K562 (cell line): Measurements from ENCODE around the gene TBC1D3B. TPM values are rescaled to one million over a fixed set of nuclear protein-coding genes. Genes with fewer than 3 reads are reported as not detected.
"Not testable (repeated sequence)": the region's sequence is repeated elsewhere in the genome, so short reads cannot be mapped to it uniquely, and the experiment has no call there.

ENCODE experiments used
- ATAC-seq: fragments of 200-7000 bp; cut with Tn5 transposase; 3 replicates; pipeline ENCODE4 v1.9.1; 2020; ENCODE audit warnings: moderate library complexity
- BruUV-seq: library from RNA; stranded (reverse); fragments of 400-500 nt; replicated peaks from 2 replicates; lab custom pipeline; 2021; lab: Mats Ljungman, UMichigan
- CTCF ChIA-PET: fragments of 300-600 bp; formaldehyde crosslinking; extraction: SDS; loops from one replicate; lab custom pipeline; 2021; ENCODE audit warnings: low intra/inter-chr PET ratio; lab: Yijun Ruan, JAX
- POLR2A ChIA-PET: fragments of 300-600, 350-650 bp; sonication (Branson Sonifier 250); formaldehyde crosslinking; extraction: SDS; loops from one replicate; lab custom pipeline; 2021; ENCODE audit warnings: antibody characterized with exemption, inconsistent platforms; lab: Yijun Ruan, JAX
- DNase-seq, 4 experiments: peaks; one replicate each; pipeline versions ENCODE4 v3.0.0 to v3.0.0-alpha.2; 2011 to 2018; ENCODE audit warnings: low spot score in 3 of 4, mixed read lengths in 3 of 4; ENCODE audit errors: extremely low read depth in 1 of 4
- FAIRE-seq: peaks from 2 replicates; lab custom pipeline; 2011; peaks lifted over from hg19 to GRCh38; lab: Jason Lieb, UNC
- H2AFZ ChIP-seq: 2 replicates; pipeline ENCODE4 v1.6.0; 2011; ENCODE audit warnings: low read depth, low read length, control low read depth, inconsistent platforms
- H3K27ac ChIP-seq: fragments of 200-600 bp; 3 replicates; pipeline ENCODE4 v1.8.0; 2011; ENCODE audit warnings: low read depth, mild to moderate bottlenecking, control low read depth, inconsistent platforms, low read length, moderate library complexity, mixed read lengths; ENCODE audit errors: extremely low read depth
- H3K27me3 ChIP-seq, 2 experiments: fragments of 300-600 bp in 1 of 2; 2 replicates in 1 of 2; 3 replicates in 1 of 2; pipeline versions ENCODE4 v1.6.0 to v1.8.0; 2011; ENCODE audit warnings: inconsistent platforms in 2 of 2, low read length in 2 of 2, mild to moderate bottlenecking in 1 of 2, mixed read lengths in 1 of 2, moderate library complexity in 1 of 2; ENCODE audit not compliant: control insufficient read depth in 2 of 2, insufficient read depth in 2 of 2
- H3K36me3 ChIP-seq: fragments of 300-600 bp; 3 replicates; pipeline ENCODE4 v1.8.0; 2011; ENCODE audit warnings: mild to moderate bottlenecking, low read length, inconsistent platforms; ENCODE audit not compliant: control insufficient read depth, insufficient read depth
- H3K4me1 ChIP-seq, 2 experiments: fragments of 200-600 bp in 1 of 2; replicated peaks in 1 of 2; 2 replicates in 1 of 2; 3 replicates in 1 of 2; pipeline versions ENCODE4 v1.5.1 to v1.8.0; 2011; ENCODE audit warnings: inconsistent platforms in 2 of 2, low read length in 2 of 2, mild to moderate bottlenecking in 1 of 2, mixed read lengths in 1 of 2, moderate library complexity in 1 of 2; ENCODE audit not compliant: control insufficient read depth in 2 of 2, insufficient read depth in 2 of 2
- H3K4me2 ChIP-seq: 2 replicates; pipeline ENCODE4 v1.6.1; 2011; ENCODE audit warnings: low read length, control low read depth, inconsistent platforms, mixed read lengths; ENCODE audit not compliant: insufficient read depth
- H3K4me3 ChIP-seq: fragments of 200-600 bp; sonication (generic), shearing (Covaris generic); 2 replicates; pipeline ENCODE4 v1.5.1; 2016; ENCODE audit warnings: control low read depth, inconsistent platforms
- H3K79me2 ChIP-seq: fragments of 200-600 bp; 3 replicates; pipeline ENCODE4 v1.8.0; 2011; ENCODE audit warnings: low read length, inconsistent platforms; ENCODE audit not compliant: control insufficient read depth, insufficient read depth
- H3K9ac ChIP-seq, 2 experiments: 2 replicates each; pipeline versions ENCODE4 v1.6.0 to v1.6.1; 2011; ENCODE audit warnings: low read depth in 2 of 2, low read length in 2 of 2, control low read depth in 1 of 2, inconsistent platforms in 1 of 2, mild to moderate bottlenecking in 1 of 2, mixed read lengths in 1 of 2; ENCODE audit not compliant: insufficient read depth in 1 of 2
- H3K9me1 ChIP-seq: one replicate; pipeline ENCODE4 v1.6.0; 2011; ENCODE audit warnings: inconsistent platforms, mild to moderate bottlenecking, low read length, moderate library complexity; ENCODE audit not compliant: control insufficient read depth, insufficient read depth
- H3K9me3 ChIP-seq: replicated peaks from 2 replicates; pipeline ENCODE4 v1.5.1; 2011; ENCODE audit warnings: low read depth, low read length, inconsistent platforms; ENCODE audit not compliant: control insufficient read depth, insufficient read depth
- H4K20me1 ChIP-seq: replicated peaks from 2 replicates; pipeline ENCODE4 v1.6.1; 2011; ENCODE audit warnings: low read length, inconsistent platforms, mixed read lengths; ENCODE audit not compliant: control insufficient read depth, insufficient read depth
- WGBS: fragments of 100-300 bp; shearing (Covaris generic); methylation state at CpG from one replicate; pipeline ENCODE4 v1.1.6; 2016; ENCODE audit warnings: low coverage, mixed read lengths; ENCODE audit not compliant: insufficient coverage; ENCODE audit errors: missing lambda C conversion rate; 5-methylcytosine and 5-hydroxymethylcytosine counted together
- in situ Hi-C: fragments of 300-500 bp; cut with MboI; formaldehyde crosslinking; loops from 4 replicates; pipeline ENCODE4 v1.15.0; 2018; ENCODE audit warnings: inconsistent platforms, mixed read lengths
- intact Hi-C: fragments of 100-400 bp; cut with micrococcal nuclease; formaldehyde crosslinking; loops from 2 replicates; pipeline ENCODE4 v1.14.2; 2022
- polyA plus RNA-seq, 8 experiments: library from polyadenylated mRNA; depleted of rRNA in 4 of 8; stranded (reverse) in 5 of 8; unstranded in 3 of 8; fragments of >200 nt; fragmentation: Nextera tagmentation in 2 of 8; fragmentation: Illumina TruSeq in 1 of 8; extraction: Ambion mirVana in 2 of 8; extraction: Trizol in 1 of 8; gene quantifications; 2 replicates each; pipeline versions ENCODE4 v1.2.1 to v1.2.3, GENCODE V29; 2011 to 2014; ENCODE audit warnings: inconsistent platforms in 1 of 8, missing spikeins in 1 of 8
- total RNA-seq, 7 experiments: library from RNA; depleted of rRNA in 6 of 7; stranded (reverse); fragments of >200 nt in 6 of 7; fragmentation: Illumina TruSeq in 2 of 7; extraction: Trizol in 2 of 7; gene quantifications; 2 replicates each; pipeline versions ENCODE4 v1.2.1 to v1.2.3, GENCODE V29; 2011 to 2021; ENCODE audit warnings: low replicate concordance in 1 of 7

The TBC1D3B gene
- total and polyA plus RNA-seq, 9 of the 15 experiments (the other 6 are each of a cell fraction or from before 2014, with no cell fraction given): 0.29 to 0.60 TPM; not detected in 7

- CTCF ChIA-PET, H4K20me1 ChIP-seq, H3K4me3 ChIP-seq, ATAC-seq, FAIRE-seq, H3K4me1 ChIP-seq, H3K9me3 ChIP-seq, H3K36me3 ChIP-seq, H3K9ac ChIP-seq, H3K79me2 ChIP-seq, intact Hi-C loops, H3K4me2 ChIP-seq, H3K9me1 ChIP-seq, H2AFZ ChIP-seq, DNase-seq, BruUV-seq, H3K27ac ChIP-seq: not testable (repeated sequence)
- peaks cover 15 to 33% of the 10 kb centered on the region in 2 experiments; a peak in 4 of 5 replicates for H3K27me3 ChIP-seq
- WGBS: 5% methylated on average over 10 of the region's 10 CpGs
- in situ Hi-C loops: loop anchor here (10.0 kb wide), 1 partner anchor 280 kb away; no protein-coding TSS in a partner anchor
- POLR2A ChIA-PET: interaction anchor here (0.7 to 1.0 kb wide), 2 partner anchors 9 to 16 kb away, joined by 3 to 4 read pairs; partner anchors contain the start of gene CCL4L2
Observed at GRCh38 chr17:36194832-36195433, 18.5 kb upstream of the TBC1D3B start.

GRCh38 chr17:36194147-36194831, 17.9 kb upstream of the TBC1D3B start:
- intact Hi-C loops, H3K4me1 ChIP-seq, H3K4me3 ChIP-seq, H3K9me1 ChIP-seq, H3K36me3 ChIP-seq, H3K4me2 ChIP-seq, H3K9me3 ChIP-seq, H2AFZ ChIP-seq, CTCF ChIA-PET, H4K20me1 ChIP-seq, ATAC-seq, DNase-seq, H3K79me2 ChIP-seq, H3K27ac ChIP-seq, H3K9ac ChIP-seq, FAIRE-seq, BruUV-seq: not testable (repeated sequence)
- in situ Hi-C loops: loop anchor here (10.0 kb wide), 1 partner anchor 281 kb away; no protein-coding TSS in a partner anchor
- POLR2A ChIA-PET: interaction anchor here (0.6 kb wide), 1 partner anchor 15 kb away, joined by 3 read pairs; no protein-coding TSS in a partner anchor
- peaks cover 15 to 33% of the 10 kb centered on the region in 2 experiments; a peak in 4 of 5 replicates for H3K27me3 ChIP-seq
- WGBS: 1% methylated on average over 5 of the region's 8 CpGs
